IMR-90 (cell line): ENCODE data around the gene DLG5.

Source experiments
- BHLHE40 ChIP-seq: fragments of 150-350 bp; IDR thresholded peaks from 2 replicates; pipeline ENCODE4 v1.6.1; 2016; ENCODE audit warnings: mild to moderate bottlenecking, low read depth, low read length
- CEBPB ChIP-seq: IDR thresholded peaks from 2 replicates; pipeline ENCODE4 v1.6.1; 2012; ENCODE audit warnings: low read depth, low read length, improper control_type of control experiment
- CTCF ChIP-seq: conservative IDR thresholded peaks from 2 replicates; pipeline ENCODE4 v1.5.1; 2012; ENCODE audit warnings: mild to moderate bottlenecking, low read depth, low read length, improper control_type of control experiment
- MXI1 ChIP-seq: IDR thresholded peaks from 2 replicates; pipeline ENCODE4 v1.6.1; 2012; ENCODE audit warnings: low read depth, mild to moderate bottlenecking, low read length, moderate library complexity, borderline replicate concordance
- NFE2L2 ChIP-seq: fragments of 150-350 bp; IDR thresholded peaks from 2 replicates; pipeline ENCODE4 v1.6.1; 2016; ENCODE audit warnings: low read depth, mild to moderate bottlenecking, low read length
- POLR2A ChIP-seq: IDR thresholded peaks from 2 replicates; pipeline ENCODE4 v1.6.1; 2012; ENCODE audit warnings: mild to moderate bottlenecking, low read depth, low read length
- RFX5 ChIP-seq: IDR thresholded peaks from 2 replicates; pipeline ENCODE4 v1.8.0; 2012; ENCODE audit warnings: low read depth, mild to moderate bottlenecking, low read length, moderate library complexity
- SMC3 ChIP-seq: fragments of 150-350 bp; IDR thresholded peaks from 2 replicates; pipeline ENCODE4 v1.6.1; 2016; ENCODE audit warnings: low read depth, mild to moderate bottlenecking, antibody characterized with exemption, low read length, moderate library complexity
- USF2 ChIP-seq: fragments of 150-350 bp; IDR thresholded peaks from 2 replicates; pipeline ENCODE4 v1.6.1; 2017; ENCODE audit warnings: mild to moderate bottlenecking, antibody characterized with exemption, low read length, low read depth

- TF ChIP-seq CTCF (no peak), POLR2A (no peak), CEBPB (0 out of 2 replicates have a peak, but pooled peaks have one; percentile 16), BHLHE40 (no peak), NFE2L2 (no peak), USF2 (no peak), MXI1 (0 out of 2 replicates have a peak, but pooled peaks have one; percentile 32), SMC3 (no peak), RFX5 (no peak)
Observed at GRCh38 chr10:77925410-77925794, 1.2 kb downstream of the DLG5 start.
